ENCODE measurements around the gene RNF31. TPM values are rescaled to one million over a fixed set of nuclear protein-coding genes. Genes with fewer than 3 reads are reported as not detected.

The RNF31 gene
- total and polyA plus RNA-seq, 2 of the 13 experiments (the other 11 are each of a cell fraction or from before 2014, with no cell fraction given), result 48.2 to 86.8 TPM

DNA sequence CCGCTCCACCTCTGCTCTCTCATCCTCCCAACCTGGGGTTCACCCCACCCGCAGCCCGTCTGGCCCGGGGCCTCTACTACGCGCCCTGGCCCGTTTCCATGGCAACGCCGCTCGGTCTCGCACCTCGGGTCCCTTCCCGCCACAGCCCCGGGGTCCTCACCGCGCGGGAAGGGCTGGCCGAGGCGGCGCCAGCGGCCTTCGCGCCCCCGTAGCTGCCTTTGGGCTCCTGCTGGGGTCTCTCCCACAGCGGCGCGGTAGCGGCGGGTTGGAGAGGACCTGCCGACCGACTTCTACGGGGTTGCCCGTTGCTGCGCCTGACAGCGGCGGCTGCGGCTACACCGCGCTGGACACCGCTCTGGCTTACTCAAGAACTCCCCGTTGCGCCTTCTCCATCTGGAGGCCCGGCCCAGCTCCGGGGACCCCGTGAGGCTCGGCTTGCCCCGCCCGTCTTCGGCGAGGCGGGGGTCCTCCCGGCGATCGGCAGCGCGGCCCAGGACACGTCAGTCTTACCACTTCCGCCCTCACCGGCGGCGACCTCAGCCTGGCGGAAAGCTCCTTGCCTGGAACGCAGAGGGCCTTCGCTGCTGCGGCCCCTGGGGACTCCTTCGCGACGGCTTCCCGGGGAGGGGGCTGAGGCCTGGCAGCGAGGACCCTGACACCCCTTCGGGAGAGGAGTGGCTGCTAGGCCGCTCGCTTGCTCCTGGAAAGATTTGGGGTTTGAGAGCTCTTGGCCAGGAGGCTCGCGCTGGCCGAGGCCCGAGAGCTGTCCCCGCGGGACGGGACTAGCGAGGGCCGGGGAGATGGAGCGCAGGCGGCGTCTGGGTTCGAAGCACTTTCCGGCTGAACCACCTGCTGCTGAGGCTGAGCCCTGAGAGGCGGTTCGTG lies 48.1 kb downstream of the RNF31 start, which contains the start of gene TM9SF1 (continued):
- TF ChIP-seq, protein P1, sequence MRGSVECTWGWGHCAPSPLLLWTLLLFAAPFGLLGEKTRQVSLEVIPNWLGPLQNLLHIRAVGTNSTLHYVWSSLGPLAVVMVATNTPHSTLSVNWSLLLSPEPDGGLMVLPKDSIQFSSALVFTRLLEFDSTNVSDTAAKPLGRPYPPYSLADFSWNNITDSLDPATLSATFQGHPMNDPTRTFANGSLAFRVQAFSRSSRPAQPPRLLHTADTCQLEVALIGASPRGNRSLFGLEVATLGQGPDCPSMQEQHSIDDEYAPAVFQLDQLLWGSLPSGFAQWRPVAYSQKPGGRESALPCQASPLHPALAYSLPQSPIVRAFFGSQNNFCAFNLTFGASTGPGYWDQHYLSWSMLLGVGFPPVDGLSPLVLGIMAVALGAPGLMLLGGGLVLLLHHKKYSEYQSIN (CRISPR knock-in tag; IDR thresholded peaks at IDR 0.05; ENCODE audit: borderline replicate concordance), result no peak
- TF ChIP-seq ZNF572 (CRISPR knock-in tag; IDR thresholded peaks at IDR 0.05) (peak; percentile 87), DMAP1 (CRISPR knock-in tag; IDR thresholded peaks at IDR 0.05) (peak; percentile 100), ZNF557 (CRISPR knock-in tag; IDR thresholded peaks at IDR 0.05) (peak; percentile 36; the same call in 1 of the 2 replicates), HNF4G (IDR thresholded peaks at IDR 0.05; ENCODE audit: borderline replicate concordance, low read depth, low read length) (no peak), HNF4G (CRISPR knock-in tag; IDR thresholded peaks at IDR 0.05; ENCODE audit: borderline replicate concordance, low read depth) (peak; percentile 94), RBM22 (optimal IDR thresholded peaks at IDR 0.05; ENCODE audit: low read length) (no peak), MAFK (conservative IDR thresholded peaks at IDR 0.05 in 1 of 2, IDR thresholded peaks at IDR 0.05 in 1 of 2; ENCODE audit: low read length in 2 of 2) (no peak), ZFX (CRISPR knock-in tag; IDR thresholded peaks at IDR 0.05; ENCODE audit: low read depth) (peak; percentile 100), ZNF766 (CRISPR knock-in tag; IDR thresholded peaks at IDR 0.05; ENCODE audit: borderline replicate concordance) (peak; percentile 92), SUZ12 (IDR thresholded peaks at IDR 0.05; ENCODE audit: low read depth, low read length) (no peak), CENPX (CRISPR knock-in tag; IDR thresholded peaks at IDR 0.05) (no peak), NFIC (IDR thresholded peaks at IDR 0.05; ENCODE audit: low read length) (no peak), ZNF839 (CRISPR knock-in tag; IDR thresholded peaks at IDR 0.05; ENCODE audit: borderline replicate concordance) (peak; percentile 100), TSC22D2 (CRISPR knock-in tag; IDR thresholded peaks at IDR 0.05; ENCODE audit: borderline replicate concordance) (peak; percentile 95; the same call in 1 of the 2 replicates), ZBTB42 (CRISPR knock-in tag; IDR thresholded peaks at IDR 0.05) (peak; percentile 97), MED13 (CRISPR knock-in tag; IDR thresholded peaks at IDR 0.05) (peak; percentile 94), ELF3 (CRISPR knock-in tag; IDR thresholded peaks at IDR 0.05) (peak; percentile 93), KLF11 (CRISPR knock-in tag; IDR thresholded peaks at IDR 0.05) (peak; percentile 94), KAT8 (CRISPR knock-in tag; IDR thresholded peaks at IDR 0.05) (peak; percentile 99), RFX5 (IDR thresholded peaks at IDR 0.05; ENCODE audit: low read depth, low read length) (0 out of 2 replicates have a peak, but pooled peaks have one; percentile 42), ZNF724P (CRISPR knock-in tag; IDR thresholded peaks at IDR 0.05; ENCODE audit: borderline replicate concordance) (peak; percentile 77; the same call in 1 of the 2 replicates), PLRG1 (conservative IDR thresholded peaks at IDR 0.05) (no peak), ELF1 (CRISPR knock-in tag; IDR thresholded peaks at IDR 0.05) (peak; percentile 100)
- TF ChIP-seq, protein P2, sequence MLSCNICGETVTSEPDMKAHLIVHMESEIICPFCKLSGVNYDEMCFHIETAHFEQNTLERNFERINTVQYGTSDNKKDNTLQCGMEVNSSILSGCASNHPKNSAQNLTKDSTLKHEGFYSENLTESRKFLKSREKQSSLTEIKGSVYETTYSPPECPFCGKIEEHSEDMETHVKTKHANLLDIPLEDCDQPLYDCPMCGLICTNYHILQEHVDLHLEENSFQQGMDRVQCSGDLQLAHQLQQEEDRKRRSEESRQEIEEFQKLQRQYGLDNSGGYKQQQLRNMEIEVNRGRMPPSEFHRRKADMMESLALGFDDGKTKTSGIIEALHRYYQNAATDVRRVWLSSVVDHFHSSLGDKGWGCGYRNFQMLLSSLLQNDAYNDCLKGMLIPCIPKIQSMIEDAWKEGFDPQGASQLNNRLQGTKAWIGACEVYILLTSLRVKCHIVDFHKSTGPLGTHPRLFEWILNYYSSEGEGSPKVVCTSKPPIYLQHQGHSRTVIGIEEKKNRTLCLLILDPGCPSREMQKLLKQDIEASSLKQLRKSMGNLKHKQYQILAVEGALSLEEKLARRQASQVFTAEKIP (CRISPR knock-in tag; IDR thresholded peaks at IDR 0.05; ENCODE audit: borderline replicate concordance), result no peak
- TF ChIP-seq, protein P3, sequence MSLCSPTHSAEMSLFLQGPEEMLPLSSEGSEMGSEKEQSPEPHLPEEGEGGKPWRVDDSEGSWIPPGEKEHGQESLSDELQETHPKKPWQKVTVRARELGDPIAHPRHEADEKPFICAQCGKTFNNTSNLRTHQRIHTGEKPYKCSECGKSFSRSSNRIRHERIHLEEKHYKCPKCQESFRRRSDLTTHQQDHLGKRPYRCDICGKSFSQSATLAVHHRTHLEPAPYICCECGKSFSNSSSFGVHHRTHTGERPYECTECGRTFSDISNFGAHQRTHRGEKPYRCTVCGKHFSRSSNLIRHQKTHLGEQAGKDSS (CRISPR knock-in tag; IDR thresholded peaks at IDR 0.05; ENCODE audit: borderline replicate concordance, low read depth), result peak; percentile 97
- TF ChIP-seq, protein P4, sequence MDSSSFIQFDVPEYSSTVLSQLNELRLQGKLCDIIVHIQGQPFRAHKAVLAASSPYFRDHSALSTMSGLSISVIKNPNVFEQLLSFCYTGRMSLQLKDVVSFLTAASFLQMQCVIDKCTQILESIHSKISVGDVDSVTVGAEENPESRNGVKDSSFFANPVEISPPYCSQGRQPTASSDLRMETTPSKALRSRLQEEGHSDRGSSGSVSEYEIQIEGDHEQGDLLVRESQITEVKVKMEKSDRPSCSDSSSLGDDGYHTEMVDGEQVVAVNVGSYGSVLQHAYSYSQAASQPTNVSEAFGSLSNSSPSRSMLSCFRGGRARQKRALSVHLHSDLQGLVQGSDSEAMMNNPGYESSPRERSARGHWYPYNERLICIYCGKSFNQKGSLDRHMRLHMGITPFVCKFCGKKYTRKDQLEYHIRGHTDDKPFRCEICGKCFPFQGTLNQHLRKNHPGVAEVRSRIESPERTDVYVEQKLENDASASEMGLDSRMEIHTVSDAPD (CRISPR knock-in tag; IDR thresholded peaks at IDR 0.05), result peak; percentile 97

All from HepG2 (cell line).